ENCODE results near the gene RTL9.

- no peak for TF ChIP-seq CTCF (IDR thresholded peaks at IDR 0.05)
- TF ChIP-seq POLR2A (IDR thresholded peaks at IDR 0.05) = no peak
- no peak for TF ChIP-seq EP300 (IDR thresholded peaks at IDR 0.05)
Observed at GRCh38 chrX:110373310-110373709, 14.7 kb downstream of the RTL9 start.
